IMR-90 (cell line): Measurements from ENCODE around the gene GRAMD4. TPM values are rescaled to one million over a fixed set of nuclear protein-coding genes. Genes with fewer than 3 reads are reported as not detected.

ENCODE experiments used
- ATAC-seq: fragments of 200-7000 bp; cut with Tn5 transposase; 2 replicates; pipeline ENCODE4 v1.9.1; 2020; ENCODE audit warnings: low read depth, mild to moderate bottlenecking, moderate library complexity
- BruUV-seq: library from RNA; stranded (reverse); fragments of 400-500 nt; replicated peaks from 2 replicates; lab custom pipeline; 2021; lab: Mats Ljungman, UMichigan
- CTCF ChIA-PET: fragments of 300-600 bp; formaldehyde crosslinking; extraction: SDS; loops from one replicate; lab custom pipeline; 2021; ENCODE audit warnings: antibody characterized with exemption; lab: Yijun Ruan, JAX
- POLR2A ChIA-PET: fragments of 300-600 bp; sonication (Branson Sonifier 250); formaldehyde crosslinking; loops from one replicate; lab custom pipeline; 2022; ENCODE audit warnings: antibody characterized with exemption; ENCODE audit not compliant: unreplicated experiment; lab: Charles Lee
- DNase-seq: peaks from one replicate; pipeline ENCODE4 v3.0.0; 2013
- H2AFZ ChIP-seq: replicated peaks from 2 replicates; pipeline ENCODE3; 2013; ENCODE audit warnings: low read length, mild to moderate bottlenecking; ENCODE audit not compliant: poor library complexity
- H2AK5ac ChIP-seq: 2 replicates; pipeline ENCODE4 v1.6.1; 2013; ENCODE audit warnings: low read depth, low read length, inconsistent platforms
- H2AK9ac ChIP-seq: replicated peaks from 2 replicates; pipeline ENCODE3; 2013; ENCODE audit warnings: mild to moderate bottlenecking, low read depth, low read length, moderate library complexity; ENCODE audit not compliant: poor library complexity
- H2BK120ac ChIP-seq: 2 replicates; pipeline ENCODE4 v1.6.1; 2013; ENCODE audit warnings: low read depth, low read length, inconsistent platforms
- H2BK15ac ChIP-seq: 3 replicates; pipeline ENCODE4 v1.6.1; 2013; ENCODE audit warnings: low read depth, low read length, inconsistent platforms
- H2BK20ac ChIP-seq: 2 replicates; pipeline ENCODE4 v1.6.1; 2013; ENCODE audit warnings: low read depth, mild to moderate bottlenecking, inconsistent platforms, low read length, moderate library complexity
- H2BK5ac ChIP-seq: 2 replicates; pipeline ENCODE4 v1.6.1; 2013; ENCODE audit warnings: mild to moderate bottlenecking, low read depth, low read length, inconsistent platforms; ENCODE audit not compliant: poor library complexity, severe bottlenecking
- H3K14ac ChIP-seq: replicated peaks from 2 replicates; pipeline ENCODE4 v1.6.1; 2013; ENCODE audit warnings: low read depth, low read length, inconsistent platforms
- H3K18ac ChIP-seq: 2 replicates; pipeline ENCODE4 v1.6.1; 2013; ENCODE audit warnings: low read depth, low read length, control low read depth
- H3K23ac ChIP-seq: 2 replicates; pipeline ENCODE4 v1.6.1; 2013; ENCODE audit warnings: low read depth, low read length, inconsistent platforms
- H3K27ac ChIP-seq: 2 replicates; pipeline ENCODE4 v1.5.1; 2013; ENCODE audit warnings: mild to moderate bottlenecking, control low read depth, low read length; ENCODE audit not compliant: insufficient read depth
- H3K27me3 ChIP-seq: 2 replicates; pipeline ENCODE4 v1.6.1; 2013; ENCODE audit warnings: low read length; ENCODE audit not compliant: control insufficient read depth, insufficient read depth
- H3K36me3 ChIP-seq: 2 replicates; pipeline ENCODE4 v1.6.1; 2013; ENCODE audit warnings: low read length, mixed read lengths; ENCODE audit not compliant: control insufficient read depth, insufficient read depth
- H3K4ac ChIP-seq: 2 replicates; pipeline ENCODE4 v1.6.1; 2013; ENCODE audit warnings: low read depth, low read length, inconsistent platforms
- H3K4me1 ChIP-seq: 2 replicates; pipeline ENCODE4 v1.6.1; 2013; ENCODE audit warnings: low read length, mixed read lengths; ENCODE audit not compliant: control insufficient read depth, insufficient read depth
- H3K4me2 ChIP-seq: 2 replicates; pipeline ENCODE4 v1.6.1; 2013; ENCODE audit warnings: low read depth, mild to moderate bottlenecking, control low read depth, low read length, moderate library complexity
- H3K4me3 ChIP-seq: 2 replicates; pipeline ENCODE4 v1.5.1; 2013; ENCODE audit warnings: low read depth, mild to moderate bottlenecking, control low read depth, low read length, moderate library complexity; ENCODE audit not compliant: insufficient read depth
- H3K56ac ChIP-seq: 2 replicates; pipeline ENCODE4 v1.6.1; 2013; ENCODE audit warnings: low read length, inconsistent platforms; ENCODE audit not compliant: insufficient read depth; ENCODE audit errors: extremely low read depth
- H3K79me1 ChIP-seq, 2 experiments: 2 replicates each; pipeline ENCODE4 v1.6.1; 2013; ENCODE audit warnings: low read length in 2 of 2, inconsistent platforms in 1 of 2, low read depth in 1 of 2
- H3K9ac ChIP-seq: 2 replicates; pipeline ENCODE4 v1.6.1; 2013; ENCODE audit warnings: low read depth, low read length, control low read depth
- H3K9me1 ChIP-seq: 2 replicates; pipeline ENCODE4 v1.6.1; 2013; ENCODE audit warnings: low read length, inconsistent platforms; ENCODE audit not compliant: insufficient read depth
- H3K9me3 ChIP-seq: 2 replicates; pipeline ENCODE4 v1.6.1; 2013; ENCODE audit warnings: low read length; ENCODE audit not compliant: control insufficient read depth, insufficient read depth
- H4K20me1 ChIP-seq: 2 replicates; pipeline ENCODE4 v1.6.1; 2013; ENCODE audit warnings: low read length, inconsistent platforms; ENCODE audit not compliant: insufficient read depth
- H4K5ac ChIP-seq: 2 replicates; pipeline ENCODE4 v1.6.1; 2013; ENCODE audit warnings: mild to moderate bottlenecking, low read depth, low read length, control low read depth
- H4K8ac ChIP-seq, 2 experiments: 2 replicates each; pipeline ENCODE4 v1.6.1; 2013; ENCODE audit warnings: low read depth in 2 of 2, low read length in 2 of 2, control low read depth in 1 of 2, inconsistent platforms in 1 of 2
- H4K91ac ChIP-seq: 2 replicates; pipeline ENCODE4 v1.6.1; 2013; ENCODE audit warnings: low read depth, low read length, inconsistent platforms; ENCODE audit not compliant: insufficient read depth
- BHLHE40 ChIP-seq: fragments of 150-350 bp; IDR thresholded peaks from 2 replicates; pipeline ENCODE4 v1.6.1; 2016; ENCODE audit warnings: mild to moderate bottlenecking, low read depth, low read length
- CEBPB ChIP-seq: IDR thresholded peaks from 2 replicates; pipeline ENCODE4 v1.6.1; 2012; ENCODE audit warnings: low read depth, low read length, improper control_type of control experiment
- CHD1 ChIP-seq: IDR thresholded peaks from 2 replicates; pipeline ENCODE4 v1.6.1; 2012; ENCODE audit warnings: low read depth, low read length, improper control_type of control experiment
- CTCF ChIP-seq: conservative IDR thresholded peaks from 2 replicates; pipeline ENCODE4 v1.5.1; 2012; ENCODE audit warnings: mild to moderate bottlenecking, low read depth, low read length, improper control_type of control experiment
- MAFK ChIP-seq: IDR thresholded peaks from 2 replicates; pipeline ENCODE4 v1.6.1; 2012; ENCODE audit warnings: low read depth, low read length, improper control_type of control experiment
- MAZ ChIP-seq: IDR thresholded peaks from 2 replicates; pipeline ENCODE4 v1.6.1; 2012; ENCODE audit warnings: low read depth, mild to moderate bottlenecking, low read length, improper control_type of control experiment, moderate library complexity, borderline replicate concordance
- MXI1 ChIP-seq: IDR thresholded peaks from 2 replicates; pipeline ENCODE4 v1.6.1; 2012; ENCODE audit warnings: low read depth, mild to moderate bottlenecking, low read length, moderate library complexity, borderline replicate concordance
- NFE2L2 ChIP-seq: fragments of 150-350 bp; IDR thresholded peaks from 2 replicates; pipeline ENCODE4 v1.6.1; 2016; ENCODE audit warnings: low read depth, mild to moderate bottlenecking, low read length
- RAD21 ChIP-seq: IDR thresholded peaks from 2 replicates; pipeline ENCODE4 v1.6.1; 2012; ENCODE audit warnings: low read length, improper control_type of control experiment
- RCOR1 ChIP-seq: IDR thresholded peaks from 2 replicates; pipeline ENCODE4 v1.6.1; 2012; ENCODE audit warnings: mild to moderate bottlenecking, low read length, improper control_type of control experiment; ENCODE audit not compliant: insufficient replicate concordance
- RFX5 ChIP-seq: IDR thresholded peaks from 2 replicates; pipeline ENCODE4 v1.8.0; 2012; ENCODE audit warnings: low read depth, mild to moderate bottlenecking, low read length, moderate library complexity
- USF2 ChIP-seq: fragments of 150-350 bp; IDR thresholded peaks from 2 replicates; pipeline ENCODE4 v1.6.1; 2017; ENCODE audit warnings: mild to moderate bottlenecking, antibody characterized with exemption, low read length, low read depth
- WGBS, 2 experiments: methylation state at CpG; one replicate each; pipeline versions ENCODE4 v1.1.5 to v1.1.7; 2013; ENCODE audit warnings: missing lambda C conversion rate in 2 of 2; ENCODE audit not compliant: insufficient read length in 1 of 2; ENCODE audit errors: extremely low coverage in 2 of 2; 5-methylcytosine and 5-hydroxymethylcytosine counted together
- dilution Hi-C: fragments of 300-500 bp; cut with HindIII; formaldehyde crosslinking; loops from one replicate; pipeline ENCODE4 v1.14.3; 2018; ENCODE audit warnings: low sequenced_read_pairs; ENCODE audit not compliant: unreplicated experiment
- in situ Hi-C: fragments of 300-500 bp; cut with MboI; formaldehyde crosslinking; loops from 3 replicates; pipeline ENCODE4 v1.14.3; 2019; ENCODE audit warnings: low sequenced_read_pairs, inconsistent platforms, mixed read lengths
- intact Hi-C: fragments of 100-400 bp; cut with micrococcal nuclease; formaldehyde crosslinking; loops from 2 replicates; pipeline ENCODE4 v1.10.0; 2022
- polyA plus RNA-seq, 3 experiments: library from polyadenylated mRNA; depleted of rRNA; stranded (reverse); fragments of >200 nt; gene quantifications; 2 replicates each; pipeline ENCODE4 v1.2.3, GENCODE V29; 2012; ENCODE audit warnings: low replicate concordance in 1 of 3
- total RNA-seq: library from RNA; depleted of rRNA; stranded (reverse); fragments of >200 nt; gene quantifications from 2 replicates; pipeline ENCODE4 v1.2.3, GENCODE V29; 2012
- TF ChIP-seq, protein P1 (sequence below): fragments of 150-350 bp; IDR thresholded peaks from 2 replicates; pipeline ENCODE4 v1.6.1; 2016; ENCODE audit warnings: low read depth, mild to moderate bottlenecking, low read length, moderate library complexity, borderline replicate concordance

Gene GRAMD4
- total and polyA plus RNA-seq, 2 of the 4 experiments (the other 2 are of a cell fraction), result 2.7 to 5.8 TPM

GRCh38 chr22:46699091-46699490 lies 78.9 kb downstream of the GRAMD4 start:
- Histone ChIP-seq H2AFZ (no peak overlapping the region), H2AK5ac (no peak overlapping the region), H2BK120ac (no peak overlapping the region), H4K91ac (no peak overlapping the region), H3K27me3 (no peaks in the 10 kb centered on the region), H3K9me3 (no peaks in the 10 kb centered on the region), H3K4me3 (no peak overlapping the region), H3K27ac (no peak overlapping the region), H2AK9ac (no peak overlapping the region), H4K20me1 (peaks cover 14% of the 10 kb centered on the region), H3K4ac (no peak overlapping the region), H4K8ac (no peak overlapping the region), H4K5ac (no peak overlapping the region), H3K4me1 (no peaks in the 10 kb centered on the region), H3K36me3 (peaks cover 77% of the 10 kb centered on the region), H2BK20ac (no peak overlapping the region), H3K79me1 (peaks cover 3 to 13% of the 10 kb centered on the region in 2 experiments; a peak in 3 of 4 replicates), H2BK15ac (no peak overlapping the region), H3K4me2 (no peak overlapping the region), H3K18ac (no peak overlapping the region), H3K9me1 (peaks cover 2% of the 10 kb centered on the region; the same call in 1 of the 2 replicates), H3K56ac (no peak overlapping the region), H3K23ac (no peak overlapping the region), H3K14ac (no peak overlapping the region), H2BK5ac (no peak overlapping the region), H3K9ac (no peak overlapping the region)
- dilution Hi-C loops (no loop called here), in situ Hi-C loops (no loop called here), intact Hi-C loops (no loop called here)
- DNase-seq (no peak), ATAC-seq (no peak)
- no TSS peak for BruUV-seq
- no peak for TF ChIP-seq NFE2L2
- TF ChIP-seq CEBPB, result no peak
- no peak for TF ChIP-seq MAFK
- TF ChIP-seq CHD1, result no peak
- no peak for TF ChIP-seq MAZ
- TF ChIP-seq RCOR1, result no peak
- TF ChIP-seq, protein P1, sequence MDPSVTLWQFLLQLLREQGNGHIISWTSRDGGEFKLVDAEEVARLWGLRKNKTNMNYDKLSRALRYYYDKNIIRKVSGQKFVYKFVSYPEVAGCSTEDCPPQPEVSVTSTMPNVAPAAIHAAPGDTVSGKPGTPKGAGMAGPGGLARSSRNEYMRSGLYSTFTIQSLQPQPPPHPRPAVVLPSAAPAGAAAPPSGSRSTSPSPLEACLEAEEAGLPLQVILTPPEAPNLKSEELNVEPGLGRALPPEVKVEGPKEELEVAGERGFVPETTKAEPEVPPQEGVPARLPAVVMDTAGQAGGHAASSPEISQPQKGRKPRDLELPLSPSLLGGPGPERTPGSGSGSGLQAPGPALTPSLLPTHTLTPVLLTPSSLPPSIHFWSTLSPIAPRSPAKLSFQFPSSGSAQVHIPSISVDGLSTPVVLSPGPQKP, result no peak
- TF ChIP-seq MXI1, result no peak
- no peak for TF ChIP-seq RFX5
- TF ChIP-seq BHLHE40, result no peak
- TF ChIP-seq RAD21, result no peak
- TF ChIP-seq CTCF, result no peak
- TF ChIP-seq USF2, result no peak
- 86% methylated on average over 9 of the region's 17 CpGs; no CpG with 5 or more reads in 1 of the 2 experiments for WGBS, 2 experiments
- ChIA-PET CTCF (interaction anchor here (1.0 kb wide), 1 partner anchor 136 kb away, joined by 3 read pairs; no protein-coding TSS in a partner anchor), POLR2A (no interaction called here)
